H1 (cell line): ENCODE measurements around the gene AVPR2.

Source experiments
- CHD2 ChIP-seq: IDR thresholded peaks from 2 replicates; pipeline ENCODE4 v1.6.1; 2012; ENCODE audit warnings: low read length, improper control_type of control experiment
- CTCF ChIP-seq, 3 experiments: IDR thresholded peaks; 1 replicate in 2 of 3; 2 replicates in 1 of 3; pipeline versions ENCODE4 v1.5.1 to v1.6.1; 2011; ENCODE audit warnings: low read length in 3 of 3, mild to moderate bottlenecking in 3 of 3, inconsistent platforms in 2 of 3, low read depth in 1 of 3, moderate library complexity in 1 of 3; ENCODE audit not compliant: insufficient read depth in 1 of 3; ENCODE audit errors: control extremely low read depth in 1 of 3
- EP300 ChIP-seq, 2 experiments: IDR thresholded peaks; 1 replicate in 1 of 2; 2 replicates in 1 of 2; pipeline ENCODE4 v1.6.1; 2011 to 2012; ENCODE audit warnings: low read depth in 2 of 2, low read length in 2 of 2, mild to moderate bottlenecking in 2 of 2, borderline replicate concordance in 1 of 2, inconsistent platforms in 1 of 2, moderate library complexity in 1 of 2
- EZH2 ChIP-seq: fragments of 200-600 bp; sonication (generic); IDR thresholded peaks from 2 replicates; pipeline ENCODE4 v1.7.1; 2012; ENCODE audit warnings: low read depth, mild to moderate bottlenecking, moderate library complexity, low read length, inconsistent platforms; ENCODE audit not compliant: severe bottlenecking
- HDAC2 ChIP-seq, 2 experiments: fragments of 300-600 bp in 1 of 2; sonication (generic) in 1 of 2; IDR thresholded peaks; 2 replicates each; pipeline ENCODE4 v1.6.1; 2011 to 2012; ENCODE audit warnings: low read depth in 2 of 2, low read length in 2 of 2, mild to moderate bottlenecking in 2 of 2, moderate library complexity in 2 of 2, borderline replicate concordance in 1 of 2, inconsistent platforms in 1 of 2
- KDM4A ChIP-seq: IDR thresholded peaks from one replicate; pipeline ENCODE4 v1.7.1; 2012; ENCODE audit warnings: low read depth, mild to moderate bottlenecking, moderate library complexity, low read length, inconsistent platforms; ENCODE audit not compliant: severe bottlenecking
- NANOG ChIP-seq: IDR thresholded peaks from 2 replicates; pipeline ENCODE4 v1.6.1; 2011; ENCODE audit warnings: low read length, low read depth, mild to moderate bottlenecking, inconsistent platforms; ENCODE audit not compliant: insufficient read depth, poor library complexity, severe bottlenecking
- NRF1 ChIP-seq: IDR thresholded peaks from 2 replicates; pipeline ENCODE4 v1.6.1; 2011; ENCODE audit warnings: mild to moderate bottlenecking, low read depth, low read length, improper control_type of control experiment
- PHF8 ChIP-seq: fragments of 200-600 bp; sonication (generic); conservative IDR thresholded peaks from 2 replicates; pipeline ENCODE4 v1.7.1; 2012; ENCODE audit warnings: low read depth, mild to moderate bottlenecking, inconsistent platforms, low read length, moderate library complexity
- POLR2A ChIP-seq, 2 experiments: IDR thresholded peaks; 1 replicate in 1 of 2; 2 replicates in 1 of 2; pipeline ENCODE4 v1.6.1; 2011; ENCODE audit warnings: low read depth in 2 of 2, low read length in 2 of 2, mild to moderate bottlenecking in 2 of 2; ENCODE audit errors: control extremely low read depth in 1 of 2
- POLR2AphosphoS5 ChIP-seq: IDR thresholded peaks from 2 replicates; pipeline ENCODE4 v1.6.1; 2011; ENCODE audit warnings: low read depth, low read length

- TF ChIP-seq CTCF (IDR thresholded peaks at IDR 0.05; ENCODE audit: control extremely low read depth in 1 of 3, insufficient read depth in 1 of 3, low read depth in 1 of 3, low read length in 3 of 3) (no peak), EZH2 (no peak), NANOG (no peak), POLR2AphosphoS5 (no peak), NRF1 (no peak), POLR2A (IDR thresholded peaks at IDR 0.05; ENCODE audit: control extremely low read depth in 1 of 2, low read depth in 2 of 2, low read length in 2 of 2) (no peak), KDM4A (no peak), HDAC2 (IDR thresholded peaks at IDR 0.05; ENCODE audit: borderline replicate concordance in 1 of 2, low read depth in 2 of 2, low read length in 2 of 2) (no peak), EP300 (IDR thresholded peaks at IDR 0.05; ENCODE audit: borderline replicate concordance in 1 of 2, low read depth in 2 of 2, low read length in 2 of 2) (no peak), PHF8 (no peak), CHD2 (no peak)
Observed at GRCh38 chrX:153871946-153872878, 32.3 kb upstream of the AVPR2 start.
